ENCODE measurements around the gene GTPBP3. TPM values are rescaled to one million over a fixed set of nuclear protein-coding genes. Genes with fewer than 3 reads are reported as not detected.
"Not testable (repeated sequence)": the region's sequence is repeated elsewhere in the genome, so short reads cannot be mapped to it uniquely, and the experiment has no call there.

Gene GTPBP3
- total and polyA plus RNA-seq, 2 experiments from 2014 or later = 25.4 to 67.8 TPM

- Mint-ChIP-seq H3K4me3 (peak overlapping the region; percentile 82), H3K36me3 (ENCODE audit: low read depth) (peaks cover 31% of the 10 kb centered on the region), H3K4me1 (peaks cover 6% of the 10 kb centered on the region), H3K27me3 (ENCODE audit: insufficient read depth, low read depth, poor library complexity) (peaks cover 20% of the 10 kb centered on the region), H3K27ac (peak overlapping the region; percentile 80), H3K9me3 (peaks cover 10% of the 10 kb centered on the region; the same call in 2 of the 3 replicates)
- Histone ChIP-seq H4K20me1 (replicated peaks; ENCODE audit: insufficient read depth) (no peaks in the 10 kb centered on the region; the same call in 1 of the 2 replicates), H3K79me2 (replicated peaks; ENCODE audit: insufficient read depth) (peaks cover 15% of the 10 kb centered on the region), H3K4me1 (ENCODE audit: insufficient read depth) (peaks cover 11% of the 10 kb centered on the region), H3K27ac (ENCODE audit: low read depth) (peak overlapping the region; percentile 84; the same call in 1 of the 2 replicates), H3K27me3 (ENCODE audit: insufficient read depth) (no peaks in the 10 kb centered on the region), H3K36me3 (ENCODE audit: insufficient read depth) (no peaks in the 10 kb centered on the region; the same call in 1 of the 2 replicates), H3K4me3 (peak overlapping the region; percentile 61), H3F3A (replicated peaks; ENCODE audit: low read depth) (peaks cover 18% of the 10 kb centered on the region), H3K9me2 (ENCODE audit: insufficient read depth) (no peaks in the 10 kb centered on the region), H2AFZ (no peak overlapping the region), H3K4me2 (peak overlapping the region; percentile 83; the same call in 1 of the 2 replicates)
- peak; percentile 23 for ATAC-seq
- peak; percentile 82 for DNase-seq (ENCODE audit: low spot score)
- TF ChIP-seq ZNF114 (CRISPR knock-in tag; IDR thresholded peaks at IDR 0.05) = no peak
- TF ChIP-seq JUNB (IDR thresholded peaks at IDR 0.05; ENCODE audit: unreplicated experiment) = no peak
- TF ChIP-seq POLR2AphosphoS5 (IDR thresholded peaks at IDR 0.05; ENCODE audit: low read depth) = 0 out of 2 replicates have a peak, but pooled peaks have one; percentile 20
- no peak for TF ChIP-seq EZH2phosphoT487 (IDR thresholded peaks at IDR 0.05; ENCODE audit: unreplicated experiment)
- TF ChIP-seq ETS1 (IDR thresholded peaks at IDR 0.05) = no peak
Measured at GRCh38 chr19:17294051-17294891, 43.1 kb upstream of the GTPBP3 start.

GRCh38 chr19:17295551-17295950 is 41.8 kb upstream of the GTPBP3 start:
- not testable (repeated sequence) for H3K27ac Mint-ChIP-seq; H3K9me2 ChIP-seq (ENCODE audit: insufficient read depth); H3K4me3 ChIP-seq; H3K4me3 Mint-ChIP-seq; H4K20me1 ChIP-seq (replicated peaks; ENCODE audit: insufficient read depth); H3K4me1 Mint-ChIP-seq; H3K27me3 ChIP-seq (ENCODE audit: insufficient read depth); DNase-seq (ENCODE audit: low spot score); H3K4me2 ChIP-seq; H3K36me3 ChIP-seq (ENCODE audit: insufficient read depth); ATAC-seq; H2AFZ ChIP-seq
- peaks cover 12% of the 10 kb centered on the region for H3F3A ChIP-seq (replicated peaks; ENCODE audit: low read depth)
- H3K27ac ChIP-seq (ENCODE audit: low read depth) = peak overlapping the region; percentile 69; the same call in 1 of the 2 replicates
- peaks cover 11% of the 10 kb centered on the region for H3K4me1 ChIP-seq (ENCODE audit: insufficient read depth)
- peaks cover 15% of the 10 kb centered on the region for H3K79me2 ChIP-seq (replicated peaks; ENCODE audit: insufficient read depth)
- Mint-ChIP-seq H3K36me3 (ENCODE audit: low read depth) (peaks cover 31% of the 10 kb centered on the region), H3K27me3 (ENCODE audit: insufficient read depth, low read depth, poor library complexity) (peaks cover 14% of the 10 kb centered on the region), H3K9me3 (peaks cover 10% of the 10 kb centered on the region; the same call in 2 of the 3 replicates)

GRCh38 chr19:17296273-17296672 is 41.1 kb upstream of the GTPBP3 start:
- Histone ChIP-seq H3K79me2 (replicated peaks; ENCODE audit: insufficient read depth) (peaks cover 15% of the 10 kb centered on the region), H3K4me1 (ENCODE audit: insufficient read depth) (peaks cover 11% of the 10 kb centered on the region), H3K27ac (ENCODE audit: low read depth) (peak overlapping the region; percentile 69; the same call in 1 of the 2 replicates), H3K9me2 (ENCODE audit: insufficient read depth) (no peaks in the 10 kb centered on the region), H3K27me3 (ENCODE audit: insufficient read depth) (no peaks in the 10 kb centered on the region), H3K36me3 (ENCODE audit: insufficient read depth) (no peaks in the 10 kb centered on the region; the same call in 1 of the 2 replicates), H3K4me3 (no peak overlapping the region), H2AFZ (no peak overlapping the region), H3K4me2 (no peak overlapping the region), H3F3A (replicated peaks; ENCODE audit: low read depth) (peaks cover 12% of the 10 kb centered on the region; the same call in 1 of the 2 replicates), H4K20me1 (replicated peaks; ENCODE audit: insufficient read depth) (no peaks in the 10 kb centered on the region; the same call in 1 of the 2 replicates)
- TF ChIP-seq POLR2AphosphoS5 (IDR thresholded peaks at IDR 0.05; ENCODE audit: low read depth) = no peak
- TF ChIP-seq CTCF (conservative IDR thresholded peaks at IDR 0.05; ENCODE audit: low read depth in 2 of 2) = peak in 1 of 2 experiments; percentile 28; a peak in 1 of 4 replicates
- H3K36me3 Mint-ChIP-seq (ENCODE audit: low read depth) = peaks cover 31% of the 10 kb centered on the region
- H3K9me3 Mint-ChIP-seq = peaks cover 10% of the 10 kb centered on the region; the same call in 2 of the 3 replicates
- H3K27ac Mint-ChIP-seq = no peak overlapping the region
- no peak overlapping the region for H3K4me3 Mint-ChIP-seq
- ATAC-seq = no peak
- DNase-seq (ENCODE audit: low spot score) = no peak
- peaks cover 6% of the 10 kb centered on the region; the same call in 2 of the 3 replicates for H3K4me1 Mint-ChIP-seq
- H3K27me3 Mint-ChIP-seq (ENCODE audit: insufficient read depth, low read depth, poor library complexity) = peaks cover 14% of the 10 kb centered on the region
